ENCODE results near the gene BMP10. TPM values are rescaled to one million over a fixed set of nuclear protein-coding genes. Genes with fewer than 3 reads are reported as not detected.

The BMP10 gene
- total RNA-seq, 1 donor from 2014 or later, result 0.13 TPM

DNA sequence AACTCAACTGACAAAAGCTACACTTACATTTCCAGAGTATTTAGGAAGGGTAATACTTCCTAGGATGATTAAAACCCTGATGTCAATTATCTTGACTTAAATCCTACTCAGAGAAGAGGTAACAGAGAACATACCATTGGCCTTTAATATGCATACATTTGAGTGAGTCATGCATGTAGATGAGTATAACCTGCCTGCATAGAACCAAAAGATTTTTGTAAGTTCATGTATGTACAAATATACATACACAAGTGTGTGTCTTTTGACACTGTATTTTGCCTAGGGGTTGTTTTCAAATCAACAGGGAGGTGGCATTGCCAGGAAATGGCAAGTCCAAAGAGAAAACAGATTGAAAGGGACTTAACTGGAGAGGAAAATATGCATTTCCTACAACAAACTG, 6.1 kb downstream of the BMP10 start:
- no peak for DNase-seq (ENCODE audit: low spot score in 2 of 2, unreplicated experiment in 2 of 2)
- TF ChIP-seq CTCF (IDR thresholded peaks at IDR 0.05; ENCODE audit: unreplicated experiment), result no peak
- no peaks in the 10 kb centered on the region for H3K36me3 Mint-ChIP-seq
- H3K4me3 Mint-ChIP-seq, result no peak overlapping the region
- no peaks in the 10 kb centered on the region for H3K9me3 Mint-ChIP-seq
- peaks cover 12% of the 10 kb centered on the region for H3K27me3 Mint-ChIP-seq (ENCODE audit: low read depth)
- H3K27ac Mint-ChIP-seq, result no peak overlapping the region
- H3K4me1 Mint-ChIP-seq, result peaks cover 4% of the 10 kb centered on the region

DNA sequence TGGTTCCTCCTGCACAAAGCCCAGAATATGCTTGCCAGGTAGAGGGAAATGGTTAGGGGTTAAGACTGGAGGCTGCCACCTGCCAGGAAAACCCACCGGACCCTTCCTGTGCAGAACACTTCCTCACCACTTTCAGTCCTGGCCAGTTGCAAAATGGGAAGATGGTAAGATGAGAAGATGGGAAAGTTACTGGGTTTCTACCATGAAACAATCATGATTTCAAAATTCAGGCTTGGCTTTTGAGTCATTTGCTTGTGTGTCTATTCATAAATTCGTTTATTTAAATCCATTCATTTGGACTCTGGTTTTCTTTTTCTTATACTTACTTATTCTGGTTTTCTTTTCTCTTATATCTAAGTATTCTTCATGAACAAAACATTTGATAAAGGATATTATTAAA, 7.2 kb downstream of the BMP10 start:
- no peaks in the 10 kb centered on the region for H3K36me3 Mint-ChIP-seq
- TF ChIP-seq CTCF (IDR thresholded peaks at IDR 0.05; ENCODE audit: unreplicated experiment), result no peak
- H3K27me3 Mint-ChIP-seq (ENCODE audit: low read depth), result peaks cover 11% of the 10 kb centered on the region
- no peak for DNase-seq (ENCODE audit: low spot score in 2 of 2, unreplicated experiment in 2 of 2)
- H3K4me1 Mint-ChIP-seq, result peaks cover 7% of the 10 kb centered on the region
- no peak overlapping the region for H3K27ac Mint-ChIP-seq
- H3K9me3 Mint-ChIP-seq, result no peaks in the 10 kb centered on the region
- H3K4me3 Mint-ChIP-seq, result no peak overlapping the region

- H3K27ac Mint-ChIP-seq, result no peak overlapping the region
- H3K36me3 Mint-ChIP-seq, result no peaks in the 10 kb centered on the region
- DNase-seq (ENCODE audit: low spot score in 2 of 2, unreplicated experiment in 2 of 2), result no peak
- H3K4me1 Mint-ChIP-seq, result peaks cover 9% of the 10 kb centered on the region
- no peak overlapping the region for H3K4me3 Mint-ChIP-seq
- H3K27me3 Mint-ChIP-seq (ENCODE audit: low read depth), result peaks cover 12% of the 10 kb centered on the region
- TF ChIP-seq CTCF (IDR thresholded peaks at IDR 0.05; ENCODE audit: unreplicated experiment), result no peak
- H3K9me3 Mint-ChIP-seq, result no peaks in the 10 kb centered on the region
These were observed 8.3 kb downstream of the BMP10 start for GRCh38 chr2:68862889-68863288.

DNA sequence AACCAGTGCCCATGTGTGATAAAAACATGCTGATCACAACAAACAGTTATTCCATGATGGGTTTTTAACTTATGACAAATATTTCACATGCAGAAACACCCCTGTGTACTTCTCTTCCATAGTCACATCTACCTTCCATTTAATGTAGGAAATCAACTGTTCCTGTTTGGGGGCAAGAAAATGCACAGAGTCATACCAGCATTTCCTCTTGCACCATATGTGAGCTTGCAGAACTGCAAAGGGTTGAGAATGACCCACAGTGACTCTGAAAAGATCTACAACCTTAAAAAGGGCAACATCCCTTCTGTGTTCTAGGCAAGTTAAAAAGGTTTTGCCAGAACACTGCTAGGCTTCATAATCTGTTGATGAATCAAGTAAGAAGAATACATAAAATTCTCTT, 9.9 kb downstream of the BMP10 start:
- no peaks in the 10 kb centered on the region for H3K9me3 Mint-ChIP-seq
- no peak for TF ChIP-seq CTCF (IDR thresholded peaks at IDR 0.05; ENCODE audit: unreplicated experiment)
- no peak for DNase-seq (ENCODE audit: low spot score in 2 of 2, unreplicated experiment in 2 of 2)
- no peak overlapping the region for H3K27ac Mint-ChIP-seq
- H3K36me3 Mint-ChIP-seq, result no peaks in the 10 kb centered on the region
- H3K4me1 Mint-ChIP-seq, result peaks cover 9% of the 10 kb centered on the region
- no peak overlapping the region for H3K4me3 Mint-ChIP-seq
- peaks cover 17% of the 10 kb centered on the region for H3K27me3 Mint-ChIP-seq (ENCODE audit: low read depth)

DNA sequence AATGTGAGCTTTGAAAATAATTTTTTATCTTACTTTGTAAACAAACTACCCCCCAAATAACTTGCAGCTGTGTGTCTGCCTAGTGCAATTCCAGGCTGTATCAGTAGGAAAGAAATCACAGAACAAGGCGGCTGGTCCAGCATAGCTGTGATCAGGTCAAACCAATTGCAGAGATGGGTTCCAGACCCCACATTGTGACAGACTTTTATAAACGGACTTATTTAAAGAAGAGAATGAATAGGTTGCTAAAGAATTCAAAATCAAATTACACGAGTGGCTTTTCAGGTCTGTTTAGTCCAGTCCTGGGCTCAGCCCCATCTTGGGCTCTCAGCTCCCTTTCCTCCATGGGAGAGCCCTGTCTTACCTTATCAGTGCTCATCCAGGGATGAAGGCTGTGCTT, 11.1 kb downstream of the BMP10 start:
- H3K36me3 Mint-ChIP-seq, result no peaks in the 10 kb centered on the region
- no peak overlapping the region for H3K27ac Mint-ChIP-seq
- no peak for DNase-seq (ENCODE audit: low spot score in 2 of 2, unreplicated experiment in 2 of 2)
- H3K4me1 Mint-ChIP-seq, result peaks cover 9% of the 10 kb centered on the region
- H3K4me3 Mint-ChIP-seq, result no peak overlapping the region
- no peaks in the 10 kb centered on the region for H3K9me3 Mint-ChIP-seq
- peaks cover 15% of the 10 kb centered on the region for H3K27me3 Mint-ChIP-seq (ENCODE audit: low read depth)
- no peak for TF ChIP-seq CTCF (IDR thresholded peaks at IDR 0.05; ENCODE audit: unreplicated experiment)

- Mint-ChIP-seq H3K4me1 (peaks cover 9% of the 10 kb centered on the region), H3K27me3 (ENCODE audit: low read depth) (peaks cover 13% of the 10 kb centered on the region), H3K36me3 (no peaks in the 10 kb centered on the region), H3K27ac (no peak overlapping the region), H3K4me3 (no peak overlapping the region), H3K9me3 (no peaks in the 10 kb centered on the region)
- no peak for DNase-seq (ENCODE audit: low spot score in 2 of 2, unreplicated experiment in 2 of 2)
- TF ChIP-seq CTCF (IDR thresholded peaks at IDR 0.05; ENCODE audit: unreplicated experiment), result no peak
These were observed 13.2 kb downstream of the BMP10 start for GRCh38 chr2:68857855-68858456.

Measured in mesothelial cell of epicardium (in vitro differentiated cells).